ENCODE results near the gene BMP15. TPM values are rescaled to one million over a fixed set of nuclear protein-coding genes. Genes with fewer than 3 reads are reported as not detected.

The BMP15 gene
- total RNA-seq, 2 donors from 2014 or later, result not detected

Other genes with a start within 250 kb of the BMP15 start
- gene SHROOM4, start 96.5 kb upstream of the BMP15 start, total RNA-seq, result 10 to 100 TPM in 1 of 2 donors, 1 to 10 TPM in 1; 8.3 to 19.0 TPM